Uterus (tissue), 4 donors: Measurements from ENCODE around the gene PPP6R2. TPM values are rescaled to one million over a fixed set of nuclear protein-coding genes. Genes with fewer than 3 reads are reported as not detected.

Experiments used
- DNase-seq, 2 donors: peaks; one replicate each; pipeline ENCODE4 v3.0.0-alpha.2; 2019 to 2020
- H3K27ac ChIP-seq, 2 donors: fragments of 200-600 bp; sonication (generic); 1 replicate in 1 of 2; 2 replicates in 1 of 2; pipeline ENCODE4 v1.5.1; 2016 to 2018
- H3K27me3 ChIP-seq, 2 donors: fragments of 200-600 bp; sonication (generic); one replicate each; pipeline ENCODE4 v1.5.1; 2018 to 2019; ENCODE audit warnings: control low read depth in 1 of 2
- H3K36me3 ChIP-seq, 2 donors: fragments of 200-600 bp; sonication (generic); one replicate each; pipeline ENCODE4 v1.5.1; 2019; ENCODE audit warnings: control low read depth in 1 of 2
- H3K4me1 ChIP-seq, 2 donors: fragments of 200-600 bp; sonication (generic); one replicate each; pipeline ENCODE4 v1.5.1; 2018 to 2019; ENCODE audit warnings: control low read depth in 1 of 2
- H3K4me3 ChIP-seq, 2 donors: fragments of 200-600 bp; sonication (generic); 1 replicate in 1 of 2; 2 replicates in 1 of 2; pipeline ENCODE4 v1.5.1; 2018 to 2019; ENCODE audit warnings: mild to moderate bottlenecking in 1 of 2
- H3K9me3 ChIP-seq, 2 donors: fragments of 200-600 bp; sonication (generic); one replicate each; pipeline ENCODE4 v1.5.1; 2019; ENCODE audit warnings: control low read depth in 1 of 2
- CTCF ChIP-seq, 4 experiments: fragments of 200-600 bp in 2 of 4; fragments of 450-650 bp in 2 of 4; sonication (generic) in 2 of 4; IDR thresholded peaks; one replicate each; pipeline ENCODE4 v1.5.1; 2016 to 2019; ENCODE audit warnings: antibody characterized with exemption in 4 of 4, mild to moderate bottlenecking in 2 of 4, moderate library complexity in 1 of 4
- POLR2A ChIP-seq, 2 donors: fragments of 450-650 bp; IDR thresholded peaks; one replicate each; pipeline ENCODE4 v1.6.1; 2016; ENCODE audit warnings: antibody characterized with exemption in 2 of 2, mild to moderate bottlenecking in 1 of 2, moderate library complexity in 1 of 2
- intact Hi-C: fragments of 100-400 bp; cut with DNase I; formaldehyde crosslinking; loops from one replicate; pipeline ENCODE4 v1.15.1; 2023; ENCODE audit warnings: low total_unique reads
- total RNA-seq, 4 donors: library from RNA; depleted of rRNA in 3 of 4; stranded (reverse); fragments of >200 nt in 3 of 4; gene quantifications; one replicate each; pipeline versions ENCODE4 v1.1.0 to v1.2.4, GENCODE V29; 2014 to 2023
- donor health status: DM: yes; HTN: yes; CAD: no.

PPP6R2 gene
- total RNA-seq, 4 donors from 2014 or later = 42.4 to 73.1 (median 47.2) TPM

GRCh38 chr22:50483556-50483955 lies 140.4 kb downstream of the PPP6R2 start:
- peaks cover 12 to 18% of the 10 kb centered on the region in 2 donors for H3K27me3 ChIP-seq
- no peak for DNase-seq
- H3K4me3 ChIP-seq = no peak overlapping the region
- no peaks in the 10 kb centered on the region for H3K4me1 ChIP-seq
- no peaks in the 10 kb centered on the region for H3K9me3 ChIP-seq
- H3K36me3 ChIP-seq = no peaks in the 10 kb centered on the region
- TF ChIP-seq POLR2A (IDR thresholded peaks at IDR 0.05) (no peak), CTCF (IDR thresholded peaks at IDR 0.05) (no peak)
- H3K27ac ChIP-seq = no peak overlapping the region
- intact Hi-C loops = no loop called here

GRCh38 chr22:50483977-50484853 lies 141.1 kb downstream of the PPP6R2 start:
- H3K4me1 ChIP-seq = no peaks in the 10 kb centered on the region
- peaks cover 12 to 18% of the 10 kb centered on the region in 2 donors for H3K27me3 ChIP-seq
- no peak overlapping the region for H3K27ac ChIP-seq
- H3K4me3 ChIP-seq = no peak overlapping the region
- DNase-seq = no peak
- no peaks in the 10 kb centered on the region for H3K9me3 ChIP-seq
- intact Hi-C loops = no loop called here
- H3K36me3 ChIP-seq = no peaks in the 10 kb centered on the region
- TF ChIP-seq POLR2A (IDR thresholded peaks at IDR 0.05) (no peak), CTCF (IDR thresholded peaks at IDR 0.05) (no peak)

- H3K4me1 ChIP-seq = no peaks in the 10 kb centered on the region
- H3K27me3 ChIP-seq = peaks cover 12 to 18% of the 10 kb centered on the region in 2 donors
- H3K4me3 ChIP-seq = no peak overlapping the region
These were observed 142.3 kb downstream of the PPP6R2 start for GRCh38 chr22:50485221-50486131.

GRCh38 chr22:50486561-50487289 lies 143.6 kb downstream of the PPP6R2 start, which contains the start of gene MIOX:
MIOX (plus strand) TSS chr22:50486859; CDS start chr22:50486898, 39 bp downstream.
- no peak for DNase-seq
- Histone ChIP-seq H3K4me1 (no peaks in the 10 kb centered on the region), H3K36me3 (no peaks in the 10 kb centered on the region), H3K27me3 (peaks cover 11 to 12% of the 10 kb centered on the region in 2 donors), H3K4me3 (no peak within 1 kb of the TSS), H3K9me3 (no peaks in the 10 kb centered on the region), H3K27ac (no peak within 1 kb of the TSS)
- TF ChIP-seq CTCF (IDR thresholded peaks at IDR 0.05) (no peak), POLR2A (IDR thresholded peaks at IDR 0.05) (no peak)
- intact Hi-C loops = no loop called here

More at GRCh38 chr22:50485221-50486131, 142.3 kb downstream of the PPP6R2 start:
- DNase-seq = no peak
- no peak overlapping the region for H3K27ac ChIP-seq
- intact Hi-C loops = no loop called here
- TF ChIP-seq POLR2A (IDR thresholded peaks at IDR 0.05) = no peak
- no peak for TF ChIP-seq CTCF (IDR thresholded peaks at IDR 0.05)
- no peaks in the 10 kb centered on the region for H3K36me3 ChIP-seq
- no peaks in the 10 kb centered on the region for H3K9me3 ChIP-seq
